Umbilical cord (tissue), 2 donors: Measurements from ENCODE around the gene CSMD2. TPM values are rescaled to one million over a fixed set of nuclear protein-coding genes. Genes with fewer than 3 reads are reported as not detected.
A peak's percentile ranks its signal among the peaks of the same experiment; 100 is the strongest.

ENCODE experiments used
- DNase-seq: peaks from one replicate; pipeline ENCODE4 v3.0.0-alpha.2; 2015; ENCODE audit warnings: low spot score
- total RNA-seq: library from RNA; depleted of rRNA; stranded (reverse); fragments of >200 nt; gene quantifications from one replicate; pipeline ENCODE4 v1.2.3, GENCODE V29; 2014; ENCODE audit warnings: low replicate concordance; ENCODE audit not compliant: insufficient read depth

Gene CSMD2
- total RNA-seq, 1 donor from 2014 or later: 10.1 TPM

GRCh38 chr1:33653226-33653625 is 511.8 kb downstream of the CSMD2 start:
- no peak for DNase-seq

- DNase-seq: no peak
These were observed 514.3 kb downstream of the CSMD2 start for GRCh38 chr1:33650708-33651107.

- no peak for DNase-seq
These were observed 515.3 kb downstream of the CSMD2 start for GRCh38 chr1:33649759-33650158.

GRCh38 chr1:33643216-33643615 is 521.8 kb downstream of the CSMD2 start:
- no peak for DNase-seq

GRCh38 chr1:33641104-33641830 is 523.8 kb downstream of the CSMD2 start:
- no peak for DNase-seq

- no peak for DNase-seq
These were observed 524.8 kb downstream of the CSMD2 start for GRCh38 chr1:33640114-33640660.

- no peak for DNase-seq
These were observed 527.1 kb downstream of the CSMD2 start for GRCh38 chr1:33637846-33638440.

- no peak for DNase-seq
These were observed 528.8 kb downstream of the CSMD2 start for GRCh38 chr1:33636209-33636608.

- no peak for DNase-seq
These were observed 529.6 kb downstream of the CSMD2 start for GRCh38 chr1:33635336-33636012.

- DNase-seq: peak; percentile 16
These were observed 530.2 kb downstream of the CSMD2 start for GRCh38 chr1:33634806-33635205.

GRCh38 chr1:33634143-33634542 is 530.9 kb downstream of the CSMD2 start:
- no peak for DNase-seq

GRCh38 chr1:33633019-33633801 is 531.8 kb downstream of the CSMD2 start:
- DNase-seq: peak; percentile 85

- DNase-seq: no peak
These were observed 534.3 kb downstream of the CSMD2 start for GRCh38 chr1:33630686-33631085.

- no peak for DNase-seq
These were observed 538.2 kb downstream of the CSMD2 start for GRCh38 chr1:33626801-33627200.

- DNase-seq: no peak
These were observed 539.8 kb downstream of the CSMD2 start for GRCh38 chr1:33624991-33625870.

- DNase-seq: no peak
These were observed 540.6 kb downstream of the CSMD2 start for GRCh38 chr1:33624261-33624990.

- no peak for DNase-seq
These were observed 541.2 kb downstream of the CSMD2 start for GRCh38 chr1:33623811-33624210.

GRCh38 chr1:33622757-33623156 is 542.3 kb downstream of the CSMD2 start:
- no peak for DNase-seq

- DNase-seq: no peak
These were observed 546.4 kb downstream of the CSMD2 start for GRCh38 chr1:33618636-33619035.

- DNase-seq: no peak
These were observed 547.6 kb downstream of the CSMD2 start for GRCh38 chr1:33617451-33617850.
